B cell (primary cell): ENCODE measurements around the gene NUP155.
"Not testable (repeated sequence)": the region's sequence is repeated elsewhere in the genome, so short reads cannot be mapped to it uniquely, and the experiment has no call there.

Experiments used
- CTCF ChIP-seq: fragments of 200-600 bp; IDR thresholded peaks from one replicate; pipeline ENCODE4 v1.8.0; 2022; ENCODE audit warnings: antibody characterized with exemption, mild to moderate bottlenecking
- EZH2 ChIP-seq: IDR thresholded peaks from 2 replicates; pipeline ENCODE4 v1.6.1; 2012; ENCODE audit warnings: borderline replicate concordance, low read depth, mild to moderate bottlenecking, moderate library complexity, low read length; ENCODE audit not compliant: insufficient read depth, poor library complexity, severe bottlenecking

GRCh38 chr5:37415456-37415855 lies 44.5 kb upstream of the NUP155 start:
- TF ChIP-seq CTCF, EZH2: not testable (repeated sequence)
